Psoas muscle (tissue), 8 donors: ENCODE results near the gene TRIM72. TPM values are rescaled to one million over a fixed set of nuclear protein-coding genes. Genes with fewer than 3 reads are reported as not detected.
"Not testable (repeated sequence)": the region's sequence is repeated elsewhere in the genome, so short reads cannot be mapped to it uniquely, and the experiment has no call there.

Experiments
- ATAC-seq, 4 donors: fragments of 200-7000 bp; cut with Tn5 transposase; one replicate each; pipeline ENCODE4 v1.9.1; 2020; ENCODE audit warnings: moderate library complexity in 3 of 4, mild to moderate bottlenecking in 2 of 4
- DNase-seq, 2 donors: peaks; one replicate each; pipeline ENCODE4 v3.0.0-alpha.2; 2020
- H3K27ac ChIP-seq: fragments of 200-600 bp; one replicate; pipeline ENCODE4 v1.8.0; 2022
- H3K27me3 ChIP-seq, 3 donors: fragments of 200-600 bp in 1 of 3; one replicate each; pipeline versions ENCODE4 v1.6.1 to v1.8.0; 2013 to 2022; ENCODE audit warnings: low read length in 2 of 3, mild to moderate bottlenecking in 2 of 3, moderate library complexity in 1 of 3; ENCODE audit not compliant: insufficient read depth in 3 of 3
- H3K36me3 ChIP-seq, 2 donors: fragments of 200-600 bp in 1 of 2; one replicate each; pipeline versions ENCODE4 v1.6.1 to v1.8.0; 2013 to 2022; ENCODE audit warnings: low read depth in 1 of 2, mild to moderate bottlenecking in 1 of 2, moderate library complexity in 1 of 2; ENCODE audit not compliant: insufficient read depth in 1 of 2
- H3K4me1 ChIP-seq: fragments of 200-600 bp; one replicate; pipeline ENCODE4 v1.8.0; 2022
- H3K4me3 ChIP-seq: fragments of 200-600 bp; one replicate; pipeline ENCODE4 v1.8.0; 2022; ENCODE audit warnings: mild to moderate bottlenecking
- H3K9me3 ChIP-seq: fragments of 200-600 bp; one replicate; pipeline ENCODE4 v1.8.0; 2022
- CTCF ChIP-seq: fragments of 200-600 bp; IDR thresholded peaks from one replicate; pipeline ENCODE4 v1.8.0; 2022; ENCODE audit warnings: antibody characterized with exemption
- WGBS, 3 donors: extraction: QIAGEN DNeasy Blood & Tissue Kit; methylation state at CpG; one replicate each; pipeline versions ENCODE4 v1.1.6 to v1.1.7; 2013; 5-methylcytosine and 5-hydroxymethylcytosine counted together
- intact Hi-C, 2 donors: fragments of 100-400 bp; cut with DNase I; formaldehyde crosslinking; loops; one replicate each; pipeline versions ENCODE4 v1.11.0 to v1.14.2; 2022
- polyA plus RNA-seq, 3 donors: library from polyadenylated mRNA; stranded (reverse); fragments of 200-250 nt; gene quantifications; one replicate each; pipeline ENCODE4 v1.2.3, GENCODE V29; 2013
- total RNA-seq, 4 donors: library from RNA; stranded (reverse); fragmentation: NEBNext Ultra II Directional in 2 of 4; extraction: Animal tissue kit (Norgen Biotek cat#: 25700) in 2 of 4; gene quantifications; one replicate each; pipeline versions ENCODE4 v1.2.1 to v1.2.4, GENCODE V29; 2021 to 2023
- donor health status: healthy with polysubstance abuse.
- donor health status: DM: no; HTN: no; CAD: no; lungs with moderate emphysema.
- donor health status: Bipolar disorder and iron deficiency.
- donor health status: healthy.
- donor health status: DM: yes; HTN: yes; CAD: no.
- donor health status: DM: no; HTN: no; CAD: no.
- donor health status: DM: no; HTN: no; CAD: no.
- donor health status: DM: yes; HTN: yes; CAD: no.

The TRIM72 gene
- total and polyA plus RNA-seq, 7 donors, result 62.9 to 236 (median 155) TPM

GRCh38 chr16:31273676-31274075 is 59.8 kb downstream of the TRIM72 start:
- Histone ChIP-seq H3K27me3 (peaks cover 0 to 1% (median 0%) of the 10 kb centered on the region in 3 donors), H3K4me3 (no peak overlapping the region), H3K4me1 (no peaks in the 10 kb centered on the region), H3K9me3 (no peaks in the 10 kb centered on the region), H3K27ac (no peak overlapping the region), H3K36me3 (no peaks in the 10 kb centered on the region)
- peak in 1 of 4 donors; percentile 24 for ATAC-seq
- 64 to 91% (median 82%) methylated on average over 3 of the region's 3 CpGs for WGBS, 3 donors
- no peak for DNase-seq
- TF ChIP-seq CTCF, result no peak
- intact Hi-C loops, result no loop called here

- no peak overlapping the region for H3K4me3 ChIP-seq
- peaks cover 0 to 1% (median 0%) of the 10 kb centered on the region in 3 donors for H3K27me3 ChIP-seq
- WGBS, 3 donors, result 80 to 82% (median 80%) methylated on average over 15 of the region's 15 CpGs
- TF ChIP-seq CTCF, result no peak
- no peaks in the 10 kb centered on the region for H3K36me3 ChIP-seq
- H3K9me3 ChIP-seq, result no peaks in the 10 kb centered on the region
- H3K4me1 ChIP-seq, result no peaks in the 10 kb centered on the region
- H3K27ac ChIP-seq, result no peak overlapping the region
- DNase-seq, result no peak
- no peak for ATAC-seq
- intact Hi-C loops, result no loop called here
These were observed 61.2 kb downstream of the TRIM72 start for GRCh38 chr16:31274831-31275816.

GRCh38 chr16:31276600-31276999 is 62.7 kb downstream of the TRIM72 start:
- H3K27ac ChIP-seq, result no peak overlapping the region
- no peak for TF ChIP-seq CTCF
- intact Hi-C loops, result no loop called here
- no peaks in the 10 kb centered on the region for H3K36me3 ChIP-seq
- DNase-seq (no peak), ATAC-seq (no peak)
- no peak overlapping the region for H3K4me3 ChIP-seq
- H3K27me3 ChIP-seq, result no peaks in the 10 kb centered on the region
- 83 to 86% (median 85%) methylated on average over 5 of the region's 5 CpGs for WGBS, 3 donors
- no peaks in the 10 kb centered on the region for H3K9me3 ChIP-seq
- H3K4me1 ChIP-seq, result no peaks in the 10 kb centered on the region

GRCh38 chr16:31277659-31278260 is 63.8 kb downstream of the TRIM72 start:
- intact Hi-C loops, result no loop called here
- H3K27ac ChIP-seq, result no peak overlapping the region
- H3K36me3 ChIP-seq, result no peaks in the 10 kb centered on the region
- no peaks in the 10 kb centered on the region for H3K27me3 ChIP-seq
- ATAC-seq (no peak), DNase-seq (no peak)
- H3K4me3 ChIP-seq, result no peak overlapping the region
- no peaks in the 10 kb centered on the region for H3K9me3 ChIP-seq
- TF ChIP-seq CTCF, result no peak
- H3K4me1 ChIP-seq, result no peaks in the 10 kb centered on the region
- WGBS, 3 donors, result 81 to 90% (median 88%) methylated on average over 17 of the region's 17 CpGs

- H3K27ac ChIP-seq, H3K9me3 ChIP-seq: not testable (repeated sequence)
These were observed 64.9 kb downstream of the TRIM72 start for GRCh38 chr16:31278853-31279252.

More at GRCh38 chr16:31278853-31279252, 64.9 kb downstream of the TRIM72 start:
- DNase-seq, H3K27me3 ChIP-seq, H3K4me3 ChIP-seq, H3K4me1 ChIP-seq, H3K36me3 ChIP-seq, intact Hi-C loops, ATAC-seq: not testable (repeated sequence)
- WGBS, 3 donors, result 85 to 95% (median 94%) methylated on average over 3 to 4 of the region's 4 CpGs
